Hematopoietic multipotent progenitor cell treated with erythropoietin and hydrocortisone succinate and interleukin-3 and kit ligand, for 8 days (in vitro differentiated cells): ENCODE data around the gene PSMD13.
A peak's percentile ranks its signal among the peaks of the same experiment; 100 is the strongest.

Experiments
- DNase-seq: peaks from one replicate; pipeline ENCODE4 v3.0.0-alpha.2; 2015

PSMD13 gene

DNA sequence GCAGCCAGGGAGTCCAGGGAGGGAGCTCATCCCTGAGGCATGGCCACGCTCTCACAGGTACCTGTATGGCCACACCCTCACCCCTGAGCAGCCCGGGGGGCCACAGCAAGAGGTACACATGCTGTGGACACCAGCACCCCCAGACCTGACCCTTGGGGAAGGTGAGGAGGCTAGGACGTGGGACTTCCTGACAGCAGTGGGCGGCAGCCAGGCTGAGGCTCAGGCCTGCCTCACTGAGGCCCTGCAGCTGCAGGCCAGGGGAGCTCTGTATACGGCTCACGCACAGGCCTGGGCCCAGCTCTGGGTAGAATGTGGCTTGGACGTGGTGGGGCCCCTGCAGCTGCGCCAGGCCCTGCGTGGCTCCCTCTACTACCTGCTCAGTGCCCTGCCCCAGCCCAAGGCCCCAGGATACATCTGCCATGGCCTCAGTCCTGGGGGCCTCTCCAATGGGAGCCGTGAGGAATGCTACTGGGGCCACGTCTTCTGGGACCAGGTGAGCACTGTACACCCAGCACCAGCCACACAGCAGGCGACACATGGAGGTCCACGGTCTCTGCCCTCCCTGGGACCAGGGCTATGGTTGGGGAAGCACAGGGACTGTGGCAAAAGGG, 54.0 kb downstream of the PSMD13 start:
- no peak for DNase-seq

DNA sequence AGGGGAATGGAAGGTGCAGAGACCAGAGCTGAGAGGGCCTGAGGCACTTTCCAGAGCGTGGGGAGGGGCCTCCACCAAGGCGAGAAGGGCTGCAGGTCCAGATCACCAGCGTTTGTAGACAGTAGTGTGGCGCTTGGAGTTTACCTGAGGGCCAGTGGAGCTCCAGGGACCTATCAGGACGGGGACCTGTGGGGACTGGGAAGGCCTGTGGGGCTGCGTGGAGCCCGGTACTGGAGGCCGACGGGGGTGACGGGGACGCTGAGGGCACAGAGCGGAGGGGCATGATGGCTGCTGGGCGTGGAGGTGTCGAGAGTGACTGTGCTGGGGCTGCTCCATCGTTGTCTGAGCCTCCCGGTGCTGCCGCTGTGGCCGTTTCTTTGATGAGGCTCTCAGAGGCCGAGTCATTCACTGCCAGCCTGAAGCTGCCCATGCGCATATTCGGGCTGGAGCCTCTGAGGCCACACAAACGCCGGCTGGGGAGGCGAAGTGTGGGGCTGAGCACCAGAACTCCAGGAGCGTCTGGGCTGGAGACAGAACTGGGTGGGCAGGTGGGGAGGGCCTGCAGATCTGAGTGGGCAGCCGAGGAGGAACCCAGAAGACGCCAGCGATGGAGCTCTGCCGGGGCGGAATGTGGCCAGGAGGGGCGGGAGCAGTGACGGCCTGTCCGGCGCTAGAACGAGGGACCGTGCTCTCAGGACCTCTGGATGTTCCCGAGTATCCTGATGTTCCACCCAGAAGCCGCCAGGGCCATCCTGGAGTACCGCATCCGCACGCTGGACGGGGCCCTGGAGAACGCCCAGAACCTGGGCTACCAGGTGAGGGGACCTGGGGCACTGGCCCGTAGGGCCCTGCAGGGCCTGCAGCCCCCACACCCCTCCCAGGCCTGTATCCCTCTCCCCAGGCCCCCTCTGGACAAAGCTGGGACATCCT, 54.8 kb downstream of the PSMD13 start:
- no peak for DNase-seq

DNA sequence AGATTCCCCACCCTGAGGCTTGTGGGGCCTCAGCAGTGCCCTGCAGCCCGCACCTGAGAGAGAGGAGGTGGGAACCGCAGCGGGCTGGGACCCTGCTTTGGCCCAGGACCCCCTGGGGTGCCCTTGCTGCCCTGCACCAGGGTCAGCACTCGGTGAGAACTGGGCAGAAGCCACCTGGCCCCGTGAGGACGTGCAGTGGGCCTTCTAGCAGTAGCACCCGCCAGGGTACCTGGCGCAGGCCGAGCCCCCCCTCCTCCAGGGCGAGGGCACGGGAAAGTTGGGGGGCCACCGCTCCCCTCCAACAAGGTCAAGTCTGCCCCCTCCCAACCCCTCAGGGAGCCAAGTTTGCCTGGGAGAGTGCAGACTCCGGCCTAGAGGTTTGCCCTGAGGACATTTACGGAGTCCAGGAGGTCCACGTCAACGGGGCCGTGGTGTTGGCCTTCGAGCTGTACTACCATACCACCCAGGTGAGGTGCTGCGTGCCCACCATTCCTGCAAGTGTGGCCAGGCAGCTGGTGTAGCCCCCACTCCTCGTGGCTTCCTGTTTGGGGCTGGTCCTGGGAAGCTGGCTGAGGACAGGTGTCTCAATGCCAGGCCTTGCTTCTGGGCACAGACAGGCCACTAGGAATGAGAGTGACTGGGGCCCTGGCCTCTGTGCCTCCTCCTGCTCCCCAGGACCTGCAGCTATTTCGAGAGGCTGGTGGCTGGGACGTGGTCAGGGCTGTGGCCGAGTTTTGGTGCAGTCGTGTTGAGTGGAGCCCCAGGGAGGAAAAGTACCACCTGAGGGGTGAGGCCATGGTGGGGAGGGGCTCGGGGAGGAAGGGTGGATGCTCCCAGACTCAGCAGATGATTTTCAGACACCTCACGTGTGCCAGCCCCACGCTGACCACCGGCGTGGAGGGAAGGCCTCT, 55.7 kb downstream of the PSMD13 start:
- DNase-seq, result no peak

DNA sequence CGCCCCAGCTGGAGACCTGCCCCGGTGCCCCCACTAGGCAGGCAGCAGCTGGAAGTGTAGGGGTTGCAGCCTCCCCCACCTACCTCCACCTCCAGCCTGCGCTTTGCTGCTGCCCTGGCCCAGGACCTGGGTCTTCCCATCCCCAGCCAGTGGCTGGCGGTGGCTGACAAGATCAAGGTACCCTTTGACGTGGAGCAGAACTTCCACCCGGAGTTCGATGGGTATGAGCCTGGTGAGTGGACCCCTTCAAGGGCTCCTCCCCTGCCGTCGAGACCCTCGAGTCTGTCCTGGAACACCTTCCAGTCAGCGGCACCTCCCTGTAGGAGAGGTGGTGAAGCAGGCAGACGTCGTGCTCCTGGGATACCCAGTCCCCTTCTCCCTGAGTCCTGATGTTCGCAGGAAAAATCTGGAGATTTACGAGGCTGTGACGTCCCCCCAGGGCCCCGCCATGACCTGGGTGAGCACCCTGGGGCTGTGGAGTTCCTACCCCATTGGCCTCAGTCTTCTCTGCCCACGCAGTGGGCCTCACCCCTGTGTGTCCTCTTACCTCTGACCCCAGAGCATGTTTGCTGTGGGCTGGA, 56.6 kb downstream of the PSMD13 start:
- no peak for DNase-seq

DNA sequence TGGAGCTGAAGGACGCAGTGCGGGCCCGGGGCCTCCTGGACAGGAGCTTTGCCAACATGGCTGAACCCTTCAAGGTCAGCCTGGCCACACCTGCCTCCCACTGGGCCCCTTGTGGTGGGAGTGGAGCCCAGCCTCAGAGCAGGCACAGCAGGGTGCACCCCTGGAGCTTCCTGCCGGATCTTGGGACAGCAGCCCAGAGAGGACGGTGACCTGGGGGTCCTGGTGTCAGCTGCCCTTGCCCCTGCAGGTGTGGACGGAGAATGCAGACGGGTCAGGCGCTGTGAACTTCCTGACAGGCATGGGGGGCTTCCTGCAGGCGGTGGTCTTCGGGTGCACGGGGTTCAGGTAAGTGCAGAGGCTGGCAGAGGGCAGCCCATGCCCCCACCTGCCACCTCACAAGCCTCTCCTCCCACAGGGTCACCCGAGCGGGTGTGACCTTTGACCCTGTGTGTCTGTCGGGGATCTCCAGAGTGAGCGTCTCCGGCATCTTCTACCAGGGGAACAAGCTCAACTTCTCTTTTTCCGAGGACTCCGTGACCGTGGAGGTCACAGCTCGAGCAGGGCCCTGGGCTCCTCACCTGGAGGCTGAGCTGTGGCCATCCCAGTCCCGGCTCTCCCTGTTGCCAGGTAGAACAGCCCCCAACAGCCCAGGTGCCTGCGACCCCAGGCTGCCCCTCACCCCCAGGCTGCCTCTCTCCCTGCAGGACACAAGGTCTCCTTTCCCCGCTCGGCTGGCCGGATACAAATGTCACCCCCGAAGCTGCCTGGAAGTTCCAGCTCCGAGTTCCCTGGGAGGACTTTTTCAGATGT, 57.3 kb downstream of the PSMD13 start:
- DNase-seq, result no peak

GRCh38 chr11:294780-295179, 58.0 kb downstream of the PSMD13 start:
- DNase-seq, result no peak

GRCh38 chr11:295351-296170, 58.8 kb downstream of the PSMD13 start:
- no peak for DNase-seq

- DNase-seq, result no peak
Observed at GRCh38 chr11:296171-297050, 59.6 kb downstream of the PSMD13 start.

GRCh38 chr11:297051-297585, 60.3 kb downstream of the PSMD13 start:
- DNase-seq, result no peak

DNA sequence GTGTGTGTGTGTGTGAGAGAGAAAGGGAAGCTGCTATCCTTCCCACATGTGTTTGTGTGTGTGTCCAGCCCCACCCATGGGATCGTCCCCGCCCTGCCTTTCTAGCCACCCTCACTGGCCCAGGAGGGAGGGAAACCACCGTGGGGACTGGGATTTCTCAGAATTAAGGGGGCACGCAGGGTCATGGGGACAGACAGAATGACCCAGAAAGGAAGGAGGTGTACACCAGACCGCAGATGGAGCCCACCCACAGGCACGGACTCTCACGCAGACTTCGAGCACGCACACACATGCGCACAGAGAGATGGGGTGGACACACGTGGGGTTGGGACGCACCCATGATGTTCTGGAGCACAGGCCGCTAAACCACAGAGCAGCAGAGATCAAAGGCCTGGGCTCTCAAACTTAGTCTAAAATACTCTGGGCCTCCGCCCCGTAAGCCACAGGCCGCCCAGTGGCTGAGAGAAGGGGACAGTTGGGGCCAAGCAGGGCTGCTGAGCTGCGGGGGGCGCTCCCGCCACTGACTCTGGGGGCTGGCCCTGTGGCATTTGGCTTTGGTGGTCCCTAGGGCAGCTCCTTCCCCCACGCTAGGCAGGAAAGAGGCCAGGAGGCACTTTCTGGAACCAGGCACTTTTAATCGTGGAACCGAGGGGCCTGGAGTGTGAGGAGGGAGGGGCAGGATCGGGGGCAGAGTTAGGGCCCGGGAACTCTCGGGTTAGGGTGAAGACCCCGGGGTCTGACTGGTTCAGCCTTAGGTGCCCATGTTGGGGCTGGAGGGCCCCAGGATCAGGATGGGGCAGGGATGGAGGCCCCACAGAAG, 61.0 kb downstream of the PSMD13 start:
- peak; percentile 31 for DNase-seq

GRCh38 chr11:298406-299065, 61.8 kb downstream of the PSMD13 start:
- DNase-seq, result no peak

- no peak for DNase-seq
Observed at GRCh38 chr11:299081-299891, 62.5 kb downstream of the PSMD13 start, which contains the start of gene IFITM5. Gene IFITM5 (minus strand): TSS chr11:299526. CDS start chr11:299490, 36 bp downstream.

GRCh38 chr11:299951-300735, 63.4 kb downstream of the PSMD13 start:
- no peak for DNase-seq
